ENCODE results near the gene RAB11A.

RAB11A gene

GRCh38 chr15:65883571-65883970, 14.3 kb downstream of the RAB11A start:
- DNase-seq: no peak

GRCh38 chr15:65884511-65884910, 15.2 kb downstream of the RAB11A start:
- DNase-seq: no peak

DNA sequence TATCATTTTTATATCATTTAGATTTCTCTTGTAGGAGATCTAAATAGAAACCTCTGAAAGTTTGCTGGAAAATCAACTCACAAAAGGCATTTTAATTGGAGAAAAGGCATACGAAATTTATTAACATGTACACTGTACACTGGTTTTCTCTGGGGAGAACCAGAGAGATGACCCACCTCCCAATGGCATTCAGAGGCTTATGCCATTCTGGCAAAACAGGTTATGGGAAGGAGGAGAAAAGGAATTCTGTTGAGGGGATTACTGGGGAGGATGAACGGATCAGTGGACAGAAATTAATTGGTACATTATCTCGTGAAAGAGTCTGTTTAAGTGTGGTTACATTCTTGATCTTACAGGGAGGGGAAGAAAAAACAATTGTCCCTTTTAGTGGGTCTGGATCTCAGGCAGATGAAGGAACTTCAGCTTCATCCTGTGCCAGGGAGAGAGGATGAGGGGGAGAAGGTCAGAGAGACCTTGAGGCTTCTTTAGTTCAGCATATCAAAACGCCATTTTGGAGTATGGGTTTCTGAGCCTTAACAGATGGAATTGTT, 16.5 kb downstream of the RAB11A start:
- DNase-seq: no peak

GRCh38 chr15:65887565-65887964, 18.3 kb downstream of the RAB11A start:
- no peak for DNase-seq

- DNase-seq: no peak
Measured at GRCh38 chr15:65888981-65889380, 19.7 kb downstream of the RAB11A start.

DNA sequence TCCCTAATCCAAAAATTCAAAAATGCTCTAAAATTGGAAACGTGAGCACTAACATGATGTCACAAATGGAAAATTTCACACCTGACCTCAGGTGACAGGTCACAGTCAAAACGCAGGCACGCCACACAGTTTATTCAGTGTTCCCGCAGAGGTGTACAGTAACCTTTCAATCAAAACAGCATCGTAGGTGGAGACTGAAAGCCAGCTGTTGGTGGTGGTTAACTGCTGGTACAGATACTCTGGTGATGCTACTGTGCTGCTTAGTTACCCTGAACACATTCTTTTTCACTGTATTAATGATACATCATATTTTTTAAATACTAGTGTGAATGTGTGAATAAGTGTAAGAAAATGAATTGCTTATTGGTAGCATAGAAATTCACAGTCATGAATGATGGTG, 23.8 kb downstream of the RAB11A start:
- DNase-seq: no peak

DNA sequence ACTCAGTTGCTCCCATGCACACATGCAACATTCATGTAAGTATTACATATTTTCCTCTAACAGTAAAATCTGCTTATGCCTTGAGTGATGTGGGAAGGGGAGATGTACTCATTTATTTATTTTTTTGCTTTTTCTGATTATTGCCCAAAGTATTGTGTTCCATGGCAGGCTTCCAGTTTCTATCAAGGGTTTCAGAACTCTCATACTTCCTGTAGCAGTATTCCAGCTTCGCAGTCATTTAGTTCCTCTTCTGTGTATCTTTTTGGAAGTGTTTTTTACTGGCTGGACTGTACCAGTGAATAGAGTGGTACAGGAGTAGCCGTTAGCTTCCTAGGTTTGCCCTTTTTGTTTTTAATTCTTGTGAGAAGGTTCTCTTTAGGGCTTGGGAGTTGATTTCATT, 26.9 kb downstream of the RAB11A start:
- no peak for DNase-seq

GRCh38 chr15:65900488-65900887, 31.2 kb downstream of the RAB11A start:
- DNase-seq: no peak

DNA sequence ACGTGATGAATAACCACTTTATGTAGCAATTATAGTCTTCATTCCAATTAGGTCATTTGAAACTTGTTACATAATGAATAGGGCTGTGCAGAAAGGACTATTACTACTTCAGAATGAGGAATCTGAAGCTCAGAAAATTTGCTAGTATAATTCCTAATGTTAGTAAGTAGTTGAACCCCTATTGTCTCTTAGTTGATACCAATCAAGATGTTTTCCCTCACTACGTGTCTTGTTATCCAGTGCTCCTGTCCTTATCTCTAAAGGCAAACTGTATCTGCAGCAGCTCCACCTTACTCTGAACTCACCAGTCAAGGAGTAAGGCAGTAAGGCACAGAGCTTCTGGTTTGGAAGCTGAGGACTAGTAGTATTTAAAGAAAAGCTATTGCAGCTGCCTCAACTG, 32.0 kb downstream of the RAB11A start:
- DNase-seq: no peak

DNA sequence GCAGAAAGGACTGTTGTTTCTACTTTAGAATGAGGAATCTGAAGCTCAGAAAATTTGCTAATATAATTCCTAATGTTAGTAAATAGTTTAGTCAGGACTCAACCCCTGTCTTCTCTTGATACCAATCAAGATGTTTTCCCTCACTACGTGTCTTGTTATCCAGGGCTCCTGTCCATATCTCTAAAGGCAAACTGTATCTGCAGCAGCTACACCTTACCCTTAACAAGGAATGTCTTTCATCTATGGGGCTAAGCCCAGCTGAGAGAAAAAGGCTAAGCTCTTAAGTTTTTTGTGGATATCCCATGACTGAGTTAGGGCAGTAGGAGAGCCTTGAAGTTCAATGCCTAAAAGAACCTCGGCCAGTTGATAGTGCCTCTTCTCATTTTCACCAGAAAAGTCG, 32.5 kb downstream of the RAB11A start:
- DNase-seq: no peak

GRCh38 chr15:65902373-65902772, 33.1 kb downstream of the RAB11A start:
- peak in 7 of 51 donors; percentile 12 to 19 (median 17) for DNase-seq

GRCh38 chr15:65903296-65904073, 34.2 kb downstream of the RAB11A start:
- no peak for DNase-seq

GRCh38 chr15:65904301-65904700, 35.0 kb downstream of the RAB11A start:
- DNase-seq: no peak

- DNase-seq: no peak
Measured at GRCh38 chr15:65906396-65906795, 37.1 kb downstream of the RAB11A start.

DNA sequence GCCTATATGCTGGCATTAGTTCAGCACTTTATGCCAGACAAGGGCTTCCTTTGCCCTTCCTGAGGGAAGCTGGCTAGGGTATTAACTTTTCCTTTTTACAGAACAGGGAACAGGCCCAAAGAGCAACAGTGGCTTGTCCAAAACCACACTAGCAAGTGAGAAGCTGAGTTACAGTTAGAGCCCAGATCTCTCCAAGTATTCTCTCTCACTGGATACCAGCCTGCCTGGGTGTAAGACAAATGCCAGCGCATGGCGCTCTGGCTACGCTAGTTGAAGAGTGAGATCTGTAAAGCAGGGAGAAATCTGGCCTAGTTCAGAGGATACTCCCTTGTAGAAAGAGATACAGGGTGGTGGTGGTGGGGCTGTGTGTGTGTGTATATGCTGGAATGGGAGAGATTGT, 38.4 kb downstream of the RAB11A start:
- DNase-seq: no peak

DNA sequence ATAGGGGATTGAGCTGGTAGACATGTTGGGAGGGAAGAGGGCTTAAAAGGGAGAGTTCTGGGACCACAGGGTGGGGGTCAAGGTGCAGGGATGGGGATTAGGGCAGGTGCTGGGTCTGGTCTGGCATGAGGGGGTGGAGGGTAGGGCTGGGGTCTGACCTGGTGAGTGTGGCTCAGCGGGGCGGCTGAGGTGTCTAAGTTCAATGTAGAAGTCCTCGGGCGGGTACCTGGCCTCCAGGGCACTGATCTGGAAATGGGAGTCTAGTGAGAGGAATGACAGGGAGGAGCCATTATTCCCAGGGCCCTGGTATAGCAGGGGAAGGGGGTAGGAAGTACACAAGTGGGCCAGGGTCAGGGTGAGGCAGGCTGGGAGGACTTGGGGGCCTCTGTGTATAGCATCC, 39.6 kb downstream of the RAB11A start:
- DNase-seq: no peak

GRCh38 chr15:65909831-65910230, 40.5 kb downstream of the RAB11A start:
- DNase-seq: no peak

- no peak for DNase-seq
Measured at GRCh38 chr15:65910341-65910740, 41.0 kb downstream of the RAB11A start.

DNA sequence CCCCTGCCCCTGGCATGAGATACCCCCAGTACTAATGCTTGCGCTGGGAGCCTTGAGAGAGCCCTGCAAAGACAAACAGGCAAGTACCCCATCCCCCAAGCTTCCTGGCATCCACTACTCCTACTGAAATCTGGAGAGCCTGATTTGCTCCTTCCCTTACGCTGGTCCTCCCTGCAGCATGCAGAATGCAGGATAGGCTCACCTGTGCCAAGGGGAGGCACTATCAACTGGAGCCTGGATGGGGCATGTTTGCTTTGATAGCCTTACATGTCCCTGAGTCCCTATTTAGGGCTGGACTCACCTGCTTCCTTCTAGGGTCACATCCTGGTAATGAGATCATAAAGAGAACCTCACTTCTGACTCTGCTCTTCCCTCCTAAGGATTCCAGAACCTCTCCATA, 42.9 kb downstream of the RAB11A start:
- DNase-seq: no peak

GRCh38 chr15:65913631-65914199, 44.4 kb downstream of the RAB11A start:
- no peak for DNase-seq

GRCh38 chr15:65914386-65914785, 45.1 kb downstream of the RAB11A start:
- DNase-seq: no peak

DNA sequence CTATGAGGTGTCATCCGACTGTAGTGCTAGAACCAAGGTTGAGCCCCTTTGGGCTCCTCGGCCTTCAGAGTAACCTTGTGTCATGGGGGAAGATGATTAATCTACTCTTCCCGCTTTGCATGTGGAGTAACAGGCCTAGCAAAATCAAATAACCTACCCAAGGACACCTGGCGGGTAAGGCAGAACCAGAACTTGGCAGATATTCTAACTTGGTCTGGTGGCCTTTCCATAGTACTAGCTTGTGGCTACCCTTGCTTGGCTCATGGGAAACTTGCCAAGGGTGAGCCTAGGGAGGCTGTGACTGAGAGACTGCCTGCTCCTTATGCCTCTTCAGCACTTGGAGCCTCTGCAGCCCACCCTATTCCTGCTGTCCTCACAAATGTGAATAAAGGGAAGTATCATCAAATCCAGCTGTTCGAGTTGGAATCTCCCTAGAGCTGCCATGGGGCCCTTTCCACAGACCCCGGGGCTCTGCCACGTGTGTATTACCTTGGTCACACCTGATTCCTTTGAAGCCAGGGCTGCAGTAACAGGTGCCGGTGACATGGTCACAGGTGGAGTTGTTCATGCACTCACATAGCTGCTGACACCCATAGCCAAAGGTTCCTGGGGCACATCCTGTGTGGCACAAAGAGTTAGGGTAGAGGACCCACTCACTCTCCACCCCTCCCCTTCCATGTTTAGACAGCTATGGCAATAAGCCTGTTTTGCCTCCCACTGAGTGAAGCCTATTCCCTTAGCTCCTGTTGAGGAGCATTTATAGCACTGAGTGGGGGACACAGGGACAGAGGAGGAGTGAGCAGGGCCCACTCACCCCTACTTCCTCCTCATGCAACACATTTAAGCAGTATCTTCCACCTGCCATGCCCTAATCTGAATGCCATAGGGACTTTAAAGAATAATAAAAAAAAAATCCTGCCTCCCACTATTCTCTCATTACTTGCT, 46.0 kb downstream of the RAB11A start:
- DNase-seq: no peak
